ENCODE measurements around the gene SUCLG2. TPM values are rescaled to one million over a fixed set of nuclear protein-coding genes. Genes with fewer than 3 reads are reported as not detected.

The SUCLG2 gene
- total RNA-seq, 3 donors from 2014 or later (not counting 1 experiment from before 2014, with no cell fraction given): 43.6 to 55.8 (median 49.9) TPM

GRCh38 chr3:67614195-67614594 lies 40.2 kb downstream of the SUCLG2 start:
- H3K4me1 ChIP-seq (ENCODE audit: control insufficient read depth, insufficient read depth, low read length): peaks cover 2% of the 10 kb centered on the region
- H3K9me3 ChIP-seq (ENCODE audit: control insufficient read depth, insufficient read depth, low read length): no peaks in the 10 kb centered on the region
- Mint-ChIP-seq H3K4me1 (peaks cover 60 to 64% of the 10 kb centered on the region in 2 donors), H3K4me3 (no peak overlapping the region), H3K27ac (no peak overlapping the region), H3K9me3 (no peaks in the 10 kb centered on the region), H3K36me3 (peaks cover 14% of the 10 kb centered on the region), H3K27me3 (ENCODE audit: low read depth in 2 of 2) (no peaks in the 10 kb centered on the region)
- intact Hi-C loops (cut with micrococcal nuclease): no loop called here
- TF ChIP-seq, protein P1, sequence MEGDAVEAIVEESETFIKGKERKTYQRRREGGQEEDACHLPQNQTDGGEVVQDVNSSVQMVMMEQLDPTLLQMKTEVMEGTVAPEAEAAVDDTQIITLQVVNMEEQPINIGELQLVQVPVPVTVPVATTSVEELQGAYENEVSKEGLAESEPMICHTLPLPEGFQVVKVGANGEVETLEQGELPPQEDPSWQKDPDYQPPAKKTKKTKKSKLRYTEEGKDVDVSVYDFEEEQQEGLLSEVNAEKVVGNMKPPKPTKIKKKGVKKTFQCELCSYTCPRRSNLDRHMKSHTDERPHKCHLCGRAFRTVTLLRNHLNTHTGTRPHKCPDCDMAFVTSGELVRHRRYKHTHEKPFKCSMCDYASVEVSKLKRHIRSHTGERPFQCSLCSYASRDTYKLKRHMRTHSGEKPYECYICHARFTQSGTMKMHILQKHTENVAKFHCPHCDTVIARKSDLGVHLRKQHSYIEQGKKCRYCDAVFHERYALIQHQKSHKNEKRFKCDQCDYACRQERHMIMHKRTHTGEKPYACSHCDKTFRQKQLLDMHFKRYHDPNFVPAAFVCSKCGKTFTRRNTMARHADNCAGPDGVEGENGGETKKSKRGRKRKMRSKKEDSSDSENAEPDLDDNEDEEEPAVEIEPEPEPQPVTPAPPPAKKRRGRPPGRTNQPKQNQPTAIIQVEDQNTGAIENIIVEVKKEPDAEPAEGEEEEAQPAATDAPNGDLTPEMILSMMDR (IDR thresholded peaks at IDR 0.05): no peak
- H3K36me3 ChIP-seq (ENCODE audit: control insufficient read depth, insufficient read depth, low read length): peaks cover 18% of the 10 kb centered on the region
- WGBS (ENCODE audit: insufficient coverage): 91% methylated on average over 3 of the region's 3 CpGs
- ATAC-seq (no peak), DNase-seq (no peak)
- H3K4me3 ChIP-seq (ENCODE audit: low read length): no peak overlapping the region
- no peak overlapping the region for H3K27ac ChIP-seq (ENCODE audit: low read length)
- H3K27me3 ChIP-seq (ENCODE audit: control insufficient read depth, insufficient read depth, low read length): no peaks in the 10 kb centered on the region

GRCh38 chr3:67610458-67610857 lies 44.0 kb downstream of the SUCLG2 start:
- DNase-seq: no peak
- intact Hi-C loops (cut with micrococcal nuclease): no loop called here
- WGBS (ENCODE audit: insufficient coverage): 92% methylated on average over 1 of the region's 1 CpG
- Mint-ChIP-seq H3K36me3 (peaks cover 22% of the 10 kb centered on the region), H3K4me1 (peaks cover 44 to 47% of the 10 kb centered on the region in 2 donors), H3K9me3 (no peaks in the 10 kb centered on the region), H3K4me3 (no peak overlapping the region), H3K27ac (no peak overlapping the region), H3K27me3 (ENCODE audit: low read depth in 2 of 2) (no peaks in the 10 kb centered on the region)
- Histone ChIP-seq H3K36me3 (ENCODE audit: control insufficient read depth, insufficient read depth, low read length) (peaks cover 31% of the 10 kb centered on the region), H3K4me1 (ENCODE audit: control insufficient read depth, insufficient read depth, low read length) (peaks cover 2% of the 10 kb centered on the region), H3K27me3 (ENCODE audit: control insufficient read depth, insufficient read depth, low read length) (no peaks in the 10 kb centered on the region), H3K9me3 (ENCODE audit: control insufficient read depth, insufficient read depth, low read length) (no peaks in the 10 kb centered on the region), H3K4me3 (ENCODE audit: low read length) (no peak overlapping the region), H3K27ac (ENCODE audit: low read length) (no peak overlapping the region)
- TF ChIP-seq, protein P1 (IDR thresholded peaks at IDR 0.05): no peak
- ATAC-seq: no peak

DNA sequence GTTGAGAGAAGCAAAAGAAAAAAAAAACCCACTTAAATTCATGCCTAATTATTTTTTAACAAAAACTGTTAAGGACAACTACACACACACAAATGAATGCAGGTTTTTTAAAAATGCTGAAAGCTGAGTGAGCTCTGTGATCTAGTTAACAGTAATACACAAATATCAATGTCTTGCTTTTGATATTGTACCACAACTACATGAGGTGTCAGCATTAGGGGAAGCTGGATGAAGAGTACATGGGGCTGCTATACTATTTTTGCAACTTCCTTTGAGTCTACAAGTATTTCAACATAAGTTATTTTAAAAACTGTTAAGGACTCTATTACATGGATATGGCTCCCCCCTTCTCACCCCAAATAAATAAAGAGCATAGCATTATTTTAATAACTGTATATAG lies 44.7 kb downstream of the SUCLG2 start:
- peaks cover 2% of the 10 kb centered on the region for H3K4me1 ChIP-seq (ENCODE audit: control insufficient read depth, insufficient read depth, low read length)
- no peak overlapping the region for H3K4me3 ChIP-seq (ENCODE audit: low read length)
- Mint-ChIP-seq H3K4me1 (peaks cover 42 to 46% of the 10 kb centered on the region in 2 donors), H3K27me3 (ENCODE audit: low read depth in 2 of 2) (no peaks in the 10 kb centered on the region), H3K9me3 (no peaks in the 10 kb centered on the region), H3K27ac (no peak overlapping the region), H3K4me3 (no peak overlapping the region), H3K36me3 (peaks cover 29% of the 10 kb centered on the region)
- no peaks in the 10 kb centered on the region for H3K9me3 ChIP-seq (ENCODE audit: control insufficient read depth, insufficient read depth, low read length)
- no peak for DNase-seq
- TF ChIP-seq, protein P1 (IDR thresholded peaks at IDR 0.05): no peak
- H3K27me3 ChIP-seq (ENCODE audit: control insufficient read depth, insufficient read depth, low read length): no peaks in the 10 kb centered on the region
- peaks cover 36% of the 10 kb centered on the region for H3K36me3 ChIP-seq (ENCODE audit: control insufficient read depth, insufficient read depth, low read length)
- intact Hi-C loops (cut with micrococcal nuclease): no loop called here
- no peak for ATAC-seq
- no peak overlapping the region for H3K27ac ChIP-seq (ENCODE audit: low read length)

DNA sequence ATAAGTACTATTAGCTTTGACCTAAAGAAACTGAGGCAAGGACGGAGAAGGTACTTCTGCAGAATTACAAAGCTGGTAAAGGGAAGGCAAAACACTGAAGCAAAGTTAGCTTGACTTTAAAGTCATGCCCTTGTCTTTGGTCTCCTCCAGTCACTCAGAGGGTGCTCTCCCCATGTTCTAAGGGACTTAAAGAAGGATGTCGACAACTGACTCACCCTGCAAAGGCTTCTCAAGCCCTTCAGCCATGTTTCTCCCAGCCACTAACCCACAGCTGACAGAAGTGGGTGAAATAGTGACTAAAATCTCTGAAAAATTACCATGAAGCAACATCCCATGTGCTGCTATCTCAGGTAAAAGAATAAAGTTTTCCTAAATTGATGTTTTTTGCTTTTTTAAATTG lies 46.4 kb downstream of the SUCLG2 start:
- H3K27ac Mint-ChIP-seq: no peak overlapping the region
- Histone ChIP-seq H3K4me3 (ENCODE audit: low read length) (no peak overlapping the region), H3K9me3 (ENCODE audit: control insufficient read depth, insufficient read depth, low read length) (no peaks in the 10 kb centered on the region), H3K27me3 (ENCODE audit: control insufficient read depth, insufficient read depth, low read length) (no peaks in the 10 kb centered on the region), H3K27ac (ENCODE audit: low read length) (no peak overlapping the region), H3K4me1 (ENCODE audit: control insufficient read depth, insufficient read depth, low read length) (peaks cover 2% of the 10 kb centered on the region), H3K36me3 (ENCODE audit: control insufficient read depth, insufficient read depth, low read length) (peaks cover 42% of the 10 kb centered on the region)
- TF ChIP-seq, protein P1 (IDR thresholded peaks at IDR 0.05): no peak
- peaks cover 29% of the 10 kb centered on the region for H3K36me3 Mint-ChIP-seq
- no peaks in the 10 kb centered on the region for H3K9me3 Mint-ChIP-seq
- no peak overlapping the region for H3K4me3 Mint-ChIP-seq
- DNase-seq: no peak
- H3K4me1 Mint-ChIP-seq: peaks cover 35 to 49% of the 10 kb centered on the region in 2 donors
- WGBS (ENCODE audit: insufficient coverage): 100% methylated on average over 1 of the region's 2 CpGs
- no peaks in the 10 kb centered on the region for H3K27me3 Mint-ChIP-seq (ENCODE audit: low read depth in 2 of 2)
- intact Hi-C loops (cut with micrococcal nuclease): no loop called here
- no peak for ATAC-seq

All from natural killer cell (primary cell).